A549 (cell line): ENCODE data around the gene ACKR2.

Source experiments
- CTCF ChIP-seq: fragments of >200 bp; sonication (Bioruptor Twin); formaldehyde crosslinking; IDR thresholded peaks from 3 replicates; pipeline ENCODE4 v1.5.1; 2016
- ELK1 ChIP-seq: fragments of 150-350 bp; IDR thresholded peaks from 2 replicates; pipeline ENCODE4 v1.6.1; 2014; ENCODE audit warnings: low read depth, mild to moderate bottlenecking, low read length
- HDAC2 ChIP-seq: fragments of 200-600 bp; sonication (generic); IDR thresholded peaks from 2 replicates; pipeline ENCODE4 v1.6.1; 2016
- MAFK ChIP-seq: fragments of 450-650 bp; IDR thresholded peaks from 2 replicates; pipeline ENCODE4 v1.6.1; 2014; ENCODE audit not compliant: partially characterized antibody
- MAX ChIP-seq: IDR thresholded peaks from 2 replicates; pipeline ENCODE4 v1.6.1; 2012
- NPAS2 ChIP-seq: fragments of 250-450 bp; sonication (Bioruptor Pico); IDR thresholded peaks from 2 replicates; pipeline ENCODE4 v1.8.0; 2022; ENCODE audit warnings: mild to moderate bottlenecking, moderate library complexity, borderline replicate concordance
- PHF8 ChIP-seq: fragments of 200-600 bp; sonication (generic); IDR thresholded peaks from 2 replicates; pipeline ENCODE4 v1.6.1; 2016; ENCODE audit warnings: low read depth, mild to moderate bottlenecking, antibody characterized with exemption, moderate library complexity, borderline replicate concordance
- POLR2A ChIP-seq: IDR thresholded peaks from 2 replicates; pipeline ENCODE4 v1.6.1; 2012; ENCODE audit warnings: mild to moderate bottlenecking, low read length
- RAD21 ChIP-seq, 2 experiments: fragments of >200 bp in 1 of 2; sonication (Bioruptor Twin) in 1 of 2; formaldehyde crosslinking in 1 of 2; IDR thresholded peaks in 1 of 2; conservative IDR thresholded peaks in 1 of 2; 2 replicates in 1 of 2; 3 replicates in 1 of 2; pipeline ENCODE4 v1.6.1; 2012 to 2018; ENCODE audit warnings: inconsistent platforms in 1 of 2
- REST ChIP-seq: fragments of 200-600 bp; sonication (generic); IDR thresholded peaks from 2 replicates; pipeline ENCODE4 v1.6.1; 2016; ENCODE audit warnings: antibody characterized with exemption, mild to moderate bottlenecking, moderate library complexity
- RFX5 ChIP-seq: fragments of 450-650 bp; IDR thresholded peaks from 2 replicates; pipeline ENCODE4 v1.7.1; 2014; ENCODE audit warnings: antibody characterized with exemption, mild to moderate bottlenecking, moderate library complexity
- SREBF2 ChIP-seq: fragments of 450-650 bp; IDR thresholded peaks from 2 replicates; pipeline ENCODE4 v1.6.1; 2014; ENCODE audit warnings: mild to moderate bottlenecking, moderate library complexity

GRCh38 chr3:42780398-42780797 is 28.8 kb upstream of the ACKR2 start:
- TF ChIP-seq CTCF (no peak), REST (no peak), RAD21 (conservative IDR thresholded peaks at IDR 0.05 in 1 of 2, IDR thresholded peaks at IDR 0.05 in 1 of 2) (no peak), PHF8 (no peak), ELK1 (no peak), POLR2A (no peak), SREBF2 (no peak), RFX5 (no peak), MAX (no peak), NPAS2 (CRISPR knock-in tag) (no peak), HDAC2 (no peak), MAFK (no peak)
